ENCODE measurements around the gene POLR1A.

DNA sequence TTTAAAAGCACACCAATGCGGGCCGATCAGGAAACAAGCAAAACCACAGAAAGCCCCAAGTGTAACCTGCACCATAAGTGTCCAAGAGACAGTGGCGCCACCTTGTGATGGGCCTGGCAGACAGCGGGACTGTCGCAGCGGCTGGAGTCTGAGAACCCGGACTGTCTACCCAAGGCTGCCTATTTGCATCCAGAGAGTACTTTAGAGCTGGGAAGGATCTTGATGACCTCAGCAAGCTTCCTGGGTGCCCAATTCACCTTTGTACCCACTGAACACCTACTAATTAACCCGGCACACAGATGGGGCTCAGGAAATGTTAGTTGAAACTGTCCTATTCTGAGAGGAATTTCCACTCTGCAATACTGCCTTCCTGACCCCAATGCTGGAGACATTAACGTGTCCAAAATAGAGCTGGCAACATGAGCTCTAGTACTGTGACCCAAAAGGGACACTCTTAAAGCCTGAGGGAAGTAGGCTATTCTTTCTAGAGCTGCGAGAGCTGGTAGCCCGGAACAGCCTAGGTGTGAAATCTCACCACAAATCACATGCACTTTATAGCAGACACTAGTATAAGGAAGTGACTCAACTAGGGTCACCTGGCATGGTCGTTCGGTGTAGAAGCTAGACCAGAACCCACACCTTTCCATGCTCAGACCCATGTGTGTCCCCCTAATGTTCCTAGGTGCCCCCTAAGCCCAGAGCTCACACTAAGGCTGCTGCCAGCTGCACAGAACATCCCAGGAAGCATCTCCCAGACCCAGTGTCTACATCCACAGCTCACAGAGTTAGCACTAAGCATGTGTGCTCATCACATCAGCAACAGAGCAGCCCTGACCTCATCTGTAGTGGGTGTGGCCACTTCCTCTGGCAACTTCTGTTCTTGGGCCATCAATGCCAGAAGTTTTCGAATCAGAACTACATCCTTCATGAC, 25.4 kb downstream of the POLR1A start:
- TF ChIP-seq, protein P1, sequence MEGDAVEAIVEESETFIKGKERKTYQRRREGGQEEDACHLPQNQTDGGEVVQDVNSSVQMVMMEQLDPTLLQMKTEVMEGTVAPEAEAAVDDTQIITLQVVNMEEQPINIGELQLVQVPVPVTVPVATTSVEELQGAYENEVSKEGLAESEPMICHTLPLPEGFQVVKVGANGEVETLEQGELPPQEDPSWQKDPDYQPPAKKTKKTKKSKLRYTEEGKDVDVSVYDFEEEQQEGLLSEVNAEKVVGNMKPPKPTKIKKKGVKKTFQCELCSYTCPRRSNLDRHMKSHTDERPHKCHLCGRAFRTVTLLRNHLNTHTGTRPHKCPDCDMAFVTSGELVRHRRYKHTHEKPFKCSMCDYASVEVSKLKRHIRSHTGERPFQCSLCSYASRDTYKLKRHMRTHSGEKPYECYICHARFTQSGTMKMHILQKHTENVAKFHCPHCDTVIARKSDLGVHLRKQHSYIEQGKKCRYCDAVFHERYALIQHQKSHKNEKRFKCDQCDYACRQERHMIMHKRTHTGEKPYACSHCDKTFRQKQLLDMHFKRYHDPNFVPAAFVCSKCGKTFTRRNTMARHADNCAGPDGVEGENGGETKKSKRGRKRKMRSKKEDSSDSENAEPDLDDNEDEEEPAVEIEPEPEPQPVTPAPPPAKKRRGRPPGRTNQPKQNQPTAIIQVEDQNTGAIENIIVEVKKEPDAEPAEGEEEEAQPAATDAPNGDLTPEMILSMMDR (IDR thresholded peaks at IDR 0.05) = peak; percentile 69 to 87 (median 78)
- peak; percentile 10 for TF ChIP-seq POLR2A (IDR thresholded peaks at IDR 0.05)
